ENCODE measurements around the gene C1QTNF9.
"Not testable (repeated sequence)": the region's sequence is repeated elsewhere in the genome, so short reads cannot be mapped to it uniquely, and the experiment has no call there.

The C1QTNF9 gene

DNA sequence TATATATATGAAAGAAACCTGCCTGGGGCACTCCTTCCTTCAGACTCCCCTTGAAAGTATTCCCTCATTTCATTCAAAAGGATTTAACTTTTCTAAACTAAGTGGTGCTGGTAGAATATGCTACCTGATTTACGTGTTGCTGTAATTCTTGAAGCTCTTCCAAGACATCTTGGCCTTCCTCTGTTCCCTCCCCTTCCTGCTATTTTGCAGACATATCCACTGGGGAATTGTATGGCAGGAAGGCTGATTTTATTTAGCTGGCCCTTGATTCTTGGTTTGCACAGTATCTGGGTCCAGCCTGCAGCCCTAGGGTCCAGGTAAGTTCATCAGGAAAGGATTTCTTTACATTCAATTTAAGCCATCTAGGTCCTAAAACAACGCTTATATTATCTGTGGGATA lies at the start of gene C1QTNF9:
C1QTNF9 (plus strand) TSS at position 281 of the 400 bp plus-strand sequence. CDS start 6,424 bp downstream, outside the sequence.
- DNase-seq; intact Hi-C loops (cut with DNase I): not testable (repeated sequence)

DNA sequence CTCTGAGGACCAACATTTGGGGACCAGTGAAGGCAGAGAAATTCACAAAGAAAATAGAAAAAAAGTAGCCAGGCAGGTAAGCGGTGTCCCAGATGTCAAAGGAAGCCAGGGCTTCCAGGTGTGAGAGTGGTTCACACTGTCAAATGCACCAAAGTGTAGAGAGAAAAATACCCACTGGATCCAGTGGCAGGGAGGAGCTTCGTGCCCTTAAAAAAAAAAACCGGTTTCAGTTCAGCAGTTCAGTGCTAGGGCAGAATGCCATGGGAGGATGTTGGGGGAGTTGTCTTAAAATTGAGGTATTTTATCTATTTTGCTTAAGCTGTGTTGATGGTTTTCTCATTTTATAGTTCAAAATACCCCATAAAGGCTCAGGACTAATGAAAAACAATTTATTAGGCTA lies 47.8 kb upstream of the C1QTNF9 start:
- intact Hi-C loops (cut with DNase I), result no loop called here
- peak in 3 of 42 donors; percentile 7 to 40 (median 28) for DNase-seq

DNA sequence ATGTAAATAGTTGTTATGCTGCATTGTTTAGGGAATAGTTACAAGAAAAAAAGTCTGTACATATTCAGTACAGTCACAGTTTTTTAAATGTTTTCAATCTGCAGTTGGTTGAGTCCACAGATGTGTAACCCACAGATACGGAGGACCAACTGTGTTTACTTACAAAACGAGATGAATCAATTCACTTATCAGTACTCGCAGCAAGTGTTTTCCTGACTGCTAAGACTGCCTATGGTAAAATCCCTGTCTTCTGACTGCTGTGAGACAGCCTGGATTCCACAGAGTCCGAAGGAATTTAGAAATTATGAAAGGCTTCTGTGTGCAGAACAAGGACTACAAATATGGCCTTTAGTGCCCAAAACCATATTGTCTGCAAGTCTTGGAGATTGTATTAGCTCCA lies 45.7 kb upstream of the C1QTNF9 start:
- DNase-seq, result peak in 1 of 42 donors; percentile 22
- intact Hi-C loops (cut with DNase I), result no loop called here

GRCh38 chr13:24264976-24265375 lies 44.4 kb upstream of the C1QTNF9 start:
- intact Hi-C loops (cut with DNase I), result no loop called here

DNA sequence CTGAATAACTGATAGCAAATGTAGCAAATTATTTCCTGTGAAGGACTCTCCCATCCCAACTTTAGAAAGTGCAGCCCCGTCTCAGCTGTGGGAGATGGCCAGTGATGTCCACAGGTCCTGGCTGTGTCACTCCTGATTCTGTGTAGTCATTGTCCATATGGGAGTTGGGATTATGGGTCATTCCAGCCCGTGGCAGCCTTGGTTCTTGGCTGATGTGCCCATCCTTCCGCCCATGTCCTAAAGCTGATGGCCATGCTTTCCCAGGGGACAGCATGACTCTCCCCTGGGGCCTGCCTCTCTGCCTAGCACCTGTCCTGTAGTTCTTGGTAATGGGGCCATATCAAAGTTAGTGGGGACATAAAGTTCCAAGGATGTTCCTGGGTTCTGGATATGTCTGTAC lies 43.9 kb upstream of the C1QTNF9 start:
- intact Hi-C loops (cut with DNase I), result no loop called here
- DNase-seq, result peak in 4 of 42 donors; percentile 2 to 16 (median 10)

More at GRCh38 chr13:24264976-24265375, 44.4 kb upstream of the C1QTNF9 start:
- DNase-seq, result peak in 5 of 42 donors; percentile 21 to 49 (median 33)

- peak in 3 of 42 donors; percentile 8 to 43 (median 16) for DNase-seq
- intact Hi-C loops (cut with DNase I), result no loop called here
Observed at GRCh38 chr13:24267274-24267673, 42.1 kb upstream of the C1QTNF9 start.

GRCh38 chr13:24267801-24268200 lies 41.6 kb upstream of the C1QTNF9 start:
- intact Hi-C loops (cut with DNase I), result no loop called here
- peak in 1 of 42 donors; percentile 2 for DNase-seq

GRCh38 chr13:24269821-24270220 lies 39.6 kb upstream of the C1QTNF9 start:
- intact Hi-C loops (cut with DNase I), result no loop called here
- DNase-seq, result no peak

- intact Hi-C loops (cut with DNase I), result no loop called here
- peak; percentile 59 to 92 (median 78) for DNase-seq
Observed at GRCh38 chr13:24270639-24271141, 38.7 kb upstream of the C1QTNF9 start.

GRCh38 chr13:24271231-24271600 lies 38.2 kb upstream of the C1QTNF9 start:
- intact Hi-C loops (cut with DNase I), result no loop called here
- no peak for DNase-seq

DNA sequence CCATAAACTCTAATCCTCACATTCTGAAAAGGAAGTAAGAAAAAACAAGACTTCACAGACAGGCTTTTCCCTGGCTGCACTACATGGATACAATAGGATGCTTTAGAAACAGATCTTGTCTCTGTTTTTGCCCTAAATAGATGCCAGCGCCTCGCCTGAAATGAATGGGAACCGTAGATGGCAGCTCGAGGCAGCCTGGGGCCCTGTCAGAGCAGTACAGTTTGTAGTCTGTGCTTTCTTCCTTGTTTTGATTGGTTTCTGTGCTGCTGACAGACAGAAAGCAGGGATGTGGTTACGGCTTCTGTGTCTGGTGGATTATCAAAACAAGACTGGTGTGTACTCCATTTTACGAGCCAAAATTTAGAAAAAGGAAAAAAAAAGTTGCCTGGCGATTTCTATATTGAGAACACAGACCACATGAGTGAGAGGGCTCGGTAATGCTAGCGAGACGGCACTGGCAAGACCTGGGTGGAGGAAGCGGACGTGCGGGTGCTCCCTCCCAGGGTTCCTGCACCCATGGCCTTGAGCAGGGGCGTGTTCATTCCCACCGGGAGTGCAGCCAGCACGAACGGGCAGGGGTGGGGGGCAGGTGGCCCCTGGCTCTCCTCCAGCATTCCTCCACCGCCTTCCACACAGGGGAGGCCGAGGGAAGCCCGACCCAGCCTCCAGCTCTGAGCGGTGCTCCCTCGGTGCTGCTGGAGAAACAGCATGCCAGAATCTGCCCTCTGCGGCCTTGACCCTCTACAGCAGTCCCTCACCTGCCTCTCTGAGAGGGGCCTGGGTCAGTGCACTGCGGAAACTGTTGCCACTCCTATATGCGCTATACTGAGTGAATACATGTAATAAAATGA lies 37.6 kb upstream of the C1QTNF9 start:
- DNase-seq, result peak; percentile 57 to 89 (median 78)
- intact Hi-C loops (cut with DNase I), result no loop called here

GRCh38 chr13:24272452-24273161 lies 36.8 kb upstream of the C1QTNF9 start:
- intact Hi-C loops (cut with DNase I), result no loop called here
- DNase-seq, result peak in 1 of 42 donors; percentile 20

DNA sequence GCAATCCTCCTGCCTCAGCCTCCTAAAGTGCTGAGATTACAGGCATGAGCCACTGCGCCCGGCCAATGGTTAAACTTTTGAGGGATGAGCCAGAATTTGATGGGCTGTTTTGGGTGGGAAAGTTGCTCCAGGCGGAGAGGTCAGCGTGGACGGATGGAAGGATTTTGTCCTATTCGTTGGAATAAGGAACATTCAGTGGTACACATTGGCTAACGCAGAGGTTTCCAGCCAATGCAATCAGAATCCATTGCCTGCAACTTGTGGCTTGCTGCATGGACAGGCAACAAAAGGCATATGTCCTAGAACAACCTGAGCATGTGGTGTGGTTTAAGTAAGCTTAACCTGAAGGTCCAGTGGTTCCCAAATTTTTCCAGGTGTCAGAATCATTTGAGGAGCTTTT lies 35.5 kb upstream of the C1QTNF9 start:
- peak in 2 of 42 donors; percentile 7 to 25 for DNase-seq
- intact Hi-C loops (cut with DNase I), result no loop called here

DNA sequence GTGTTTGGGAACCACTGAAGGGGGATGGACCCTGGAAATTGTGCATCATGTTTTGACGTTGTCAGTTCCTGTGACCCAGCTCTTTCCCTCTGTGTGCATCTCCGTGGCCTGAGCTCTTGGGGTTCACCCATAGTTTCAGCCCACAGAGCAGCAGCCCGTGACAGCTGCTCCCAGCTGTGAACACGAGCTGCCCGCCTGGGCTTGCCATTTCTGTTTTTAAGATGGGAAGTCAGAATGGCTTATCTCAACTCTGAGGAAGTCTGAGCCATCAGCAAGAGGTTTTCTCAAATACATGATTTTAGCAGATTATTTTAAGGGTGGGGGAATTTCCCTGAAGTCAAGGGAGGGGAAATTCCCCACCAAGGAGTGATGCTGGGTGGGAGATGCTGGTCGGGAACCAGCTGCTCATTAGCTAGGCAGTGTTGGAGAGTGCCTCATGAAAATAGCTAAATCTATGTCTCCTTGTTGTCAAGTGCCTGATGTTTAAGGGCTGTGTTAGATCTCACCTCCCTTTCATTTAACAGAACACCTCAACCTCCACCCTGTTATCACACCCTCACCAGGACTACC lies 34.8 kb upstream of the C1QTNF9 start:
- intact Hi-C loops (cut with DNase I), result no loop called here
- peak in 22 of 42 donors; percentile 32 to 74 (median 54) for DNase-seq

DNA sequence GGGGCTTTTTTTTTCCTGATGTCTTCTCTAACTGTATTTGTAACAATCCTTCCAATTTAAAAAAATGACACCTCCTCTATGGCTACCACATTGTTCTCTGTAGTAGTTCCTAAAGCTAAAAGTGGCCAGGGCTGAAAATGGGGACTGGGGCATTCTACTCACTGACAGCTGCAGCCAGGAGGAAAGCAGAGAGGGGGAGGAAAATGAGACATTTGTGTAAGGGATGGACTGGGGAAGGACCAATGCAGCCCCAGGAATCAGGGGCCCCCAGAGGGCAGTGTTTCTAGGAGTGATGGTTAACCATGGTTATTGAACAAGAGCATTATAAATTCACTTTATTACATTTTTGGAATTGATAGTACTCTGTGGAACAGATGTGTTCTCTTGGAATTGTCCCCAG lies 34.3 kb upstream of the C1QTNF9 start:
- intact Hi-C loops (cut with DNase I), result no loop called here
- peak in 2 of 42 donors; percentile 9 to 36 for DNase-seq

DNA sequence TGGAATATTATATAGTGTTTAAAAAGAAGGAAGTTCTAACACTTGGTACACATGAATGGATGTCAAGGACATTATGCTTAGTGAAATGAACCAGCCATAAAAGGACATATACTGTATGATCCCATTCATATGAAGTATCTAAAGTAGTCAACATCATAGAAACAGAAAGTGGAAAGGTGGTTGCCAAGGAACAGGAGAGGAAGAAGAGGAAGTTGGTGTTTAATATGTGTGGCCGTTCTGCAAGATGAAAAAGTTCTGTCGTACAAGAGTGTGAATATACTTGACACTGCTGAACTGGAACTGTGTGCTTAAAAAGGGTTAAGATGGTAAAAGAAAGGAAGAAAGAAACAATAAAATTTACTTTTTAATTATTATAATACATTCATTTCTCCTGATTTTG lies 33.1 kb upstream of the C1QTNF9 start:
- intact Hi-C loops (cut with DNase I), result no loop called here
- peak in 1 of 42 donors; percentile 21 for DNase-seq

- intact Hi-C loops (cut with DNase I), result no loop called here
- DNase-seq, result peak in 1 of 42 donors; percentile 32
Observed at GRCh38 chr13:24276861-24277260, 32.5 kb upstream of the C1QTNF9 start.

- DNase-seq, result peak in 1 of 42 donors; percentile 21
- intact Hi-C loops (cut with DNase I), result no loop called here
Observed at GRCh38 chr13:24277761-24278160, 31.6 kb upstream of the C1QTNF9 start.

DNA sequence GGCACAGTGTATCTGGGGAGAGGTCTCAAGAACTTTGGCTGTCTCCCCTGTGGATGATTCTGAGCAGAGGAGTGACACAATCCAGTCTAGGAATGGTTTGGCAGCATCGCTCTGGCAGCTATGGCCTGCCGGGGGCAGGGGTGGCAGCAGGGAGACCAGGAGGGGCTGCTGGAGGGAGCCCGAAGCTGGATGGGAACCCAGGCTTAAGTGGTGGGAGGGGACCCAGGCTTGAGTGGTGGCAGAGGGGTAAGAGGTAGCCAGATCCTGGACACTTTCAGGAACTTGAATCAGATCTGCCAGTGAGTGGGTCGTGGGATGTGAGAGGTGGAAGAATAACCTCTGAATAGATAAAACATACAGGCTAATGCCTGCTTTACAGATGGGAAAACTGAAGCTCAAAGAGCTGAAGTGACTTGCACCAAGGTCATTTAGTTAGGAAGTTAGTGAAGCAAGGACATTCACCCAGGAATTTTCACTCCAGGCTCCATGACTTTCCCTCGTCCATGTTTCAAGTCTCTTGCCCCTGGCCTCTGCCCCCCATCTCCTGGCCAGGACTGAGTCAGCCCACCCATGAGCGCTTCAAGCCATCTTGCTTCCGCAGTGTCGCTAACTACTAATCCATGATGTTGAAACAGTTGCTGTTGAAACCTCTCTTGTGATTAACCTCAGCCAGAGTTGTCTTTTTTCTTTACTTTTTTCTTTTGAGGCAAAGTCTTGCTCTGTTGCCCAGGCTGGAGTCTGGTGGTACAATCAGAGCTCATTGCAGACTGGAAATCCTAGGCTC lies 29.9 kb upstream of the C1QTNF9 start:
- intact Hi-C loops (cut with DNase I), result no loop called here
- DNase-seq, result peak in 2 of 42 donors; percentile 14 to 42
